IMR-90 (cell line): Measurements from ENCODE around the gene ZSCAN30. TPM values are rescaled to one million over a fixed set of nuclear protein-coding genes. Genes with fewer than 3 reads are reported as not detected.

ENCODE experiments used
- ATAC-seq: fragments of 200-7000 bp; cut with Tn5 transposase; 2 replicates; pipeline ENCODE4 v1.9.1; 2020; ENCODE audit warnings: low read depth, mild to moderate bottlenecking, moderate library complexity
- BruUV-seq: library from RNA; stranded (reverse); fragments of 400-500 nt; replicated peaks from 2 replicates; lab custom pipeline; 2021; lab: Mats Ljungman, UMichigan
- CTCF ChIA-PET: fragments of 300-600 bp; formaldehyde crosslinking; extraction: SDS; loops from one replicate; lab custom pipeline; 2021; ENCODE audit warnings: antibody characterized with exemption; lab: Yijun Ruan, JAX
- POLR2A ChIA-PET: fragments of 300-600 bp; sonication (Branson Sonifier 250); formaldehyde crosslinking; loops from one replicate; lab custom pipeline; 2022; ENCODE audit warnings: antibody characterized with exemption; ENCODE audit not compliant: unreplicated experiment; lab: Charles Lee
- DNase-seq: peaks from one replicate; pipeline ENCODE4 v3.0.0; 2013
- H2AFZ ChIP-seq: replicated peaks from 2 replicates; pipeline ENCODE3; 2013; ENCODE audit warnings: low read length, mild to moderate bottlenecking; ENCODE audit not compliant: poor library complexity
- H2AK5ac ChIP-seq: 2 replicates; pipeline ENCODE4 v1.6.1; 2013; ENCODE audit warnings: low read depth, low read length, inconsistent platforms
- H2AK9ac ChIP-seq: replicated peaks from 2 replicates; pipeline ENCODE3; 2013; ENCODE audit warnings: mild to moderate bottlenecking, low read depth, low read length, moderate library complexity; ENCODE audit not compliant: poor library complexity
- H2BK120ac ChIP-seq: 2 replicates; pipeline ENCODE4 v1.6.1; 2013; ENCODE audit warnings: low read depth, low read length, inconsistent platforms
- H2BK15ac ChIP-seq: 3 replicates; pipeline ENCODE4 v1.6.1; 2013; ENCODE audit warnings: low read depth, low read length, inconsistent platforms
- H2BK20ac ChIP-seq: 2 replicates; pipeline ENCODE4 v1.6.1; 2013; ENCODE audit warnings: low read depth, mild to moderate bottlenecking, inconsistent platforms, low read length, moderate library complexity
- H2BK5ac ChIP-seq: 2 replicates; pipeline ENCODE4 v1.6.1; 2013; ENCODE audit warnings: mild to moderate bottlenecking, low read depth, low read length, inconsistent platforms; ENCODE audit not compliant: poor library complexity, severe bottlenecking
- H3K14ac ChIP-seq: replicated peaks from 2 replicates; pipeline ENCODE4 v1.6.1; 2013; ENCODE audit warnings: low read depth, low read length, inconsistent platforms
- H3K18ac ChIP-seq: 2 replicates; pipeline ENCODE4 v1.6.1; 2013; ENCODE audit warnings: low read depth, low read length, control low read depth
- H3K23ac ChIP-seq: 2 replicates; pipeline ENCODE4 v1.6.1; 2013; ENCODE audit warnings: low read depth, low read length, inconsistent platforms
- H3K27ac ChIP-seq: 2 replicates; pipeline ENCODE4 v1.5.1; 2013; ENCODE audit warnings: mild to moderate bottlenecking, control low read depth, low read length; ENCODE audit not compliant: insufficient read depth
- H3K27me3 ChIP-seq: 2 replicates; pipeline ENCODE4 v1.6.1; 2013; ENCODE audit warnings: low read length; ENCODE audit not compliant: control insufficient read depth, insufficient read depth
- H3K36me3 ChIP-seq: 2 replicates; pipeline ENCODE4 v1.6.1; 2013; ENCODE audit warnings: low read length, mixed read lengths; ENCODE audit not compliant: control insufficient read depth, insufficient read depth
- H3K4ac ChIP-seq: 2 replicates; pipeline ENCODE4 v1.6.1; 2013; ENCODE audit warnings: low read depth, low read length, inconsistent platforms
- H3K4me1 ChIP-seq: 2 replicates; pipeline ENCODE4 v1.6.1; 2013; ENCODE audit warnings: low read length, mixed read lengths; ENCODE audit not compliant: control insufficient read depth, insufficient read depth
- H3K4me2 ChIP-seq: 2 replicates; pipeline ENCODE4 v1.6.1; 2013; ENCODE audit warnings: low read depth, mild to moderate bottlenecking, control low read depth, low read length, moderate library complexity
- H3K4me3 ChIP-seq: 2 replicates; pipeline ENCODE4 v1.5.1; 2013; ENCODE audit warnings: low read depth, mild to moderate bottlenecking, control low read depth, low read length, moderate library complexity; ENCODE audit not compliant: insufficient read depth
- H3K56ac ChIP-seq: 2 replicates; pipeline ENCODE4 v1.6.1; 2013; ENCODE audit warnings: low read length, inconsistent platforms; ENCODE audit not compliant: insufficient read depth; ENCODE audit errors: extremely low read depth
- H3K79me1 ChIP-seq, 2 experiments: 2 replicates each; pipeline ENCODE4 v1.6.1; 2013; ENCODE audit warnings: low read length in 2 of 2, inconsistent platforms in 1 of 2, low read depth in 1 of 2
- H3K9ac ChIP-seq: 2 replicates; pipeline ENCODE4 v1.6.1; 2013; ENCODE audit warnings: low read depth, low read length, control low read depth
- H3K9me1 ChIP-seq: 2 replicates; pipeline ENCODE4 v1.6.1; 2013; ENCODE audit warnings: low read length, inconsistent platforms; ENCODE audit not compliant: insufficient read depth
- H3K9me3 ChIP-seq: 2 replicates; pipeline ENCODE4 v1.6.1; 2013; ENCODE audit warnings: low read length; ENCODE audit not compliant: control insufficient read depth, insufficient read depth
- H4K20me1 ChIP-seq: 2 replicates; pipeline ENCODE4 v1.6.1; 2013; ENCODE audit warnings: low read length, inconsistent platforms; ENCODE audit not compliant: insufficient read depth
- H4K5ac ChIP-seq: 2 replicates; pipeline ENCODE4 v1.6.1; 2013; ENCODE audit warnings: mild to moderate bottlenecking, low read depth, low read length, control low read depth
- H4K8ac ChIP-seq, 2 experiments: 2 replicates each; pipeline ENCODE4 v1.6.1; 2013; ENCODE audit warnings: low read depth in 2 of 2, low read length in 2 of 2, control low read depth in 1 of 2, inconsistent platforms in 1 of 2
- H4K91ac ChIP-seq: 2 replicates; pipeline ENCODE4 v1.6.1; 2013; ENCODE audit warnings: low read depth, low read length, inconsistent platforms; ENCODE audit not compliant: insufficient read depth
- BHLHE40 ChIP-seq: fragments of 150-350 bp; IDR thresholded peaks from 2 replicates; pipeline ENCODE4 v1.6.1; 2016; ENCODE audit warnings: mild to moderate bottlenecking, low read depth, low read length
- CEBPB ChIP-seq: IDR thresholded peaks from 2 replicates; pipeline ENCODE4 v1.6.1; 2012; ENCODE audit warnings: low read depth, low read length, improper control_type of control experiment
- CHD1 ChIP-seq: IDR thresholded peaks from 2 replicates; pipeline ENCODE4 v1.6.1; 2012; ENCODE audit warnings: low read depth, low read length, improper control_type of control experiment
- FOS ChIP-seq: fragments of 150-350 bp; IDR thresholded peaks from 2 replicates; pipeline ENCODE4 v1.6.1; 2016; ENCODE audit warnings: low read depth, low read length
- MAFK ChIP-seq: IDR thresholded peaks from 2 replicates; pipeline ENCODE4 v1.6.1; 2012; ENCODE audit warnings: low read depth, low read length, improper control_type of control experiment
- MAZ ChIP-seq: IDR thresholded peaks from 2 replicates; pipeline ENCODE4 v1.6.1; 2012; ENCODE audit warnings: low read depth, mild to moderate bottlenecking, low read length, improper control_type of control experiment, moderate library complexity, borderline replicate concordance
- NFE2L2 ChIP-seq: fragments of 150-350 bp; IDR thresholded peaks from 2 replicates; pipeline ENCODE4 v1.6.1; 2016; ENCODE audit warnings: low read depth, mild to moderate bottlenecking, low read length
- POLR2A ChIP-seq: IDR thresholded peaks from 2 replicates; pipeline ENCODE4 v1.6.1; 2012; ENCODE audit warnings: mild to moderate bottlenecking, low read depth, low read length
- RAD21 ChIP-seq: IDR thresholded peaks from 2 replicates; pipeline ENCODE4 v1.6.1; 2012; ENCODE audit warnings: low read length, improper control_type of control experiment
- RCOR1 ChIP-seq: IDR thresholded peaks from 2 replicates; pipeline ENCODE4 v1.6.1; 2012; ENCODE audit warnings: mild to moderate bottlenecking, low read length, improper control_type of control experiment; ENCODE audit not compliant: insufficient replicate concordance
- RFX5 ChIP-seq: IDR thresholded peaks from 2 replicates; pipeline ENCODE4 v1.8.0; 2012; ENCODE audit warnings: low read depth, mild to moderate bottlenecking, low read length, moderate library complexity
- SMC3 ChIP-seq: fragments of 150-350 bp; IDR thresholded peaks from 2 replicates; pipeline ENCODE4 v1.6.1; 2016; ENCODE audit warnings: low read depth, mild to moderate bottlenecking, antibody characterized with exemption, low read length, moderate library complexity
- WGBS, 2 experiments: methylation state at CpG; one replicate each; pipeline versions ENCODE4 v1.1.5 to v1.1.7; 2013; ENCODE audit warnings: missing lambda C conversion rate in 2 of 2; ENCODE audit not compliant: insufficient read length in 1 of 2; ENCODE audit errors: extremely low coverage in 2 of 2; 5-methylcytosine and 5-hydroxymethylcytosine counted together
- dilution Hi-C: fragments of 300-500 bp; cut with HindIII; formaldehyde crosslinking; loops from one replicate; pipeline ENCODE4 v1.14.3; 2018; ENCODE audit warnings: low sequenced_read_pairs; ENCODE audit not compliant: unreplicated experiment
- in situ Hi-C: fragments of 300-500 bp; cut with MboI; formaldehyde crosslinking; loops from 3 replicates; pipeline ENCODE4 v1.14.3; 2019; ENCODE audit warnings: low sequenced_read_pairs, inconsistent platforms, mixed read lengths
- intact Hi-C: fragments of 100-400 bp; cut with micrococcal nuclease; formaldehyde crosslinking; loops from 2 replicates; pipeline ENCODE4 v1.10.0; 2022
- polyA plus RNA-seq, 3 experiments: library from polyadenylated mRNA; depleted of rRNA; stranded (reverse); fragments of >200 nt; gene quantifications; 2 replicates each; pipeline ENCODE4 v1.2.3, GENCODE V29; 2012; ENCODE audit warnings: low replicate concordance in 1 of 3
- total RNA-seq: library from RNA; depleted of rRNA; stranded (reverse); fragments of >200 nt; gene quantifications from 2 replicates; pipeline ENCODE4 v1.2.3, GENCODE V29; 2012
- TF ChIP-seq, protein P1 (sequence below): conservative IDR thresholded peaks from 2 replicates; pipeline ENCODE4 v1.5.1; 2012; ENCODE audit warnings: mild to moderate bottlenecking, low read depth, low read length, improper control_type of control experiment
- TF ChIP-seq, protein P2 (sequence below): fragments of 150-350 bp; IDR thresholded peaks from 2 replicates; pipeline ENCODE4 v1.6.1; 2017; ENCODE audit warnings: mild to moderate bottlenecking, antibody characterized with exemption, low read length, low read depth
- TF ChIP-seq, protein P3 (sequence below): fragments of 150-350 bp; IDR thresholded peaks from 2 replicates; pipeline ENCODE4 v1.6.1; 2016; ENCODE audit warnings: low read depth, mild to moderate bottlenecking, low read length, moderate library complexity, borderline replicate concordance

ZSCAN30 gene
- total and polyA plus RNA-seq, 2 of the 4 experiments (the other 2 are of a cell fraction), result 9.9 to 17.7 TPM

DNA sequence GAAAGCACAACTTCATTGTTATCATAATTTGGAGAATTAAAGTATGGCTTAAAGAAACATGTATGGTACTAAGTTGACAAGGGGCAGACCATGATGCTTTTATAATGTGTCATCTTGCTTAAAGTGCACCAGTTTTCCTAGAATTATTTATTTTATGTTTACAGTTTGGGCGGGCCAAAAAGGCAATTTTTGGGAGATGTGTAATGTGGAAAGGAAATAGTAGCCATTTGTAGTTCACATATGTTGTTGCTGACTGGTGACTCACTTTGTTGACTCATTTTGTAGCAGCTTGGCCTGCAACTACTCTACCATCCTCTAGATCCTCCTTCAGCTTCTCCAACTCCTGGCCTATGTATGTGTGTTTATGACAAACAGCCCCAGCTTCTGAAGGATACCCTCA, 7.7 kb downstream of the ZSCAN30 start:
- peak overlapping the region; percentile 52 for H3K27ac ChIP-seq
- H3K4ac ChIP-seq, result peak overlapping the region; percentile 84
- H3K9ac ChIP-seq, result no peak overlapping the region
- peak overlapping the region; percentile 64; the same call in 1 of the 3 replicates for H2BK15ac ChIP-seq
- ChIA-PET POLR2A (no interaction called here), CTCF (interaction anchor here (0.6 to 1.5 kb wide), 2 partner anchors 16 to 276 kb away, joined by 3 to 5 read pairs; no protein-coding TSS in a partner anchor)
- peaks cover 25% of the 10 kb centered on the region for H3K9me3 ChIP-seq
- H3K14ac ChIP-seq, result peak overlapping the region; percentile 51; the same call in 1 of the 2 replicates
- peak overlapping the region; percentile 91 for H2BK5ac ChIP-seq
- H3K18ac ChIP-seq, result peak overlapping the region; percentile 97; the same call in 1 of the 2 replicates
- H2AFZ ChIP-seq, result no peak overlapping the region
- intact Hi-C loops, result no loop called here
- H2AK5ac ChIP-seq, result 0 out of 2 replicates have a peak overlapping the region, but pooled peaks have one; percentile 82
- 0 out of 2 replicates have a peak, but pooled peaks cover 2% of the 10 kb centered on the region for H3K9me1 ChIP-seq
- H3K36me3 ChIP-seq, result peaks cover 20% of the 10 kb centered on the region
- H2AK9ac ChIP-seq, result no peak overlapping the region
- H2BK120ac ChIP-seq, result peak overlapping the region; percentile 83
- H3K56ac ChIP-seq, result no peak overlapping the region; the same call in 1 of the 2 replicates
- H4K8ac ChIP-seq, result peak overlapping the region in 1 of 2 experiments; percentile 83; a peak in 3 of 4 replicates
- dilution Hi-C loops, result no loop called here
- no peaks in the 10 kb centered on the region; the same call in 1 of the 2 replicates for H4K20me1 ChIP-seq
- DNase-seq (peak; percentile 95), ATAC-seq (peak; percentile 96)
- peak overlapping the region; percentile 65; the same call in 1 of the 2 replicates for H4K5ac ChIP-seq
- no TSS peak for BruUV-seq
- in situ Hi-C loops, result no loop called here
- WGBS, 2 experiments, result no CpG with 5 or more reads among the region's 1 CpG
- H3K27me3 ChIP-seq, result no peaks in the 10 kb centered on the region
- H3K4me3 ChIP-seq, result no peak overlapping the region
- H2BK20ac ChIP-seq, result peak overlapping the region; percentile 88
- H3K4me1 ChIP-seq, result peaks cover 5% of the 10 kb centered on the region
- H4K91ac ChIP-seq, result peak overlapping the region; percentile 62
- peak overlapping the region; percentile 44; the same call in 1 of the 2 replicates for H3K4me2 ChIP-seq
- H3K79me1 ChIP-seq, result peaks cover 23 to 34% of the 10 kb centered on the region in 2 experiments
- H3K23ac ChIP-seq, result peak overlapping the region; percentile 61; the same call in 1 of the 2 replicates
- peak; percentile 53; the same call in 1 of the 2 replicates for TF ChIP-seq CEBPB
- peak; percentile 89 for TF ChIP-seq FOS
- no peak for TF ChIP-seq SMC3
- TF ChIP-seq RAD21, result no peak
- no peak for TF ChIP-seq POLR2A
- no peak for TF ChIP-seq NFE2L2
- no peak for TF ChIP-seq RCOR1
- TF ChIP-seq, protein P1, sequence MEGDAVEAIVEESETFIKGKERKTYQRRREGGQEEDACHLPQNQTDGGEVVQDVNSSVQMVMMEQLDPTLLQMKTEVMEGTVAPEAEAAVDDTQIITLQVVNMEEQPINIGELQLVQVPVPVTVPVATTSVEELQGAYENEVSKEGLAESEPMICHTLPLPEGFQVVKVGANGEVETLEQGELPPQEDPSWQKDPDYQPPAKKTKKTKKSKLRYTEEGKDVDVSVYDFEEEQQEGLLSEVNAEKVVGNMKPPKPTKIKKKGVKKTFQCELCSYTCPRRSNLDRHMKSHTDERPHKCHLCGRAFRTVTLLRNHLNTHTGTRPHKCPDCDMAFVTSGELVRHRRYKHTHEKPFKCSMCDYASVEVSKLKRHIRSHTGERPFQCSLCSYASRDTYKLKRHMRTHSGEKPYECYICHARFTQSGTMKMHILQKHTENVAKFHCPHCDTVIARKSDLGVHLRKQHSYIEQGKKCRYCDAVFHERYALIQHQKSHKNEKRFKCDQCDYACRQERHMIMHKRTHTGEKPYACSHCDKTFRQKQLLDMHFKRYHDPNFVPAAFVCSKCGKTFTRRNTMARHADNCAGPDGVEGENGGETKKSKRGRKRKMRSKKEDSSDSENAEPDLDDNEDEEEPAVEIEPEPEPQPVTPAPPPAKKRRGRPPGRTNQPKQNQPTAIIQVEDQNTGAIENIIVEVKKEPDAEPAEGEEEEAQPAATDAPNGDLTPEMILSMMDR, result no peak
- TF ChIP-seq RFX5, result no peak
- no peak; the same call in 1 of the 2 replicates for TF ChIP-seq MAZ
- no peak; the same call in 1 of the 2 replicates for TF ChIP-seq MAFK
- TF ChIP-seq, protein P2, sequence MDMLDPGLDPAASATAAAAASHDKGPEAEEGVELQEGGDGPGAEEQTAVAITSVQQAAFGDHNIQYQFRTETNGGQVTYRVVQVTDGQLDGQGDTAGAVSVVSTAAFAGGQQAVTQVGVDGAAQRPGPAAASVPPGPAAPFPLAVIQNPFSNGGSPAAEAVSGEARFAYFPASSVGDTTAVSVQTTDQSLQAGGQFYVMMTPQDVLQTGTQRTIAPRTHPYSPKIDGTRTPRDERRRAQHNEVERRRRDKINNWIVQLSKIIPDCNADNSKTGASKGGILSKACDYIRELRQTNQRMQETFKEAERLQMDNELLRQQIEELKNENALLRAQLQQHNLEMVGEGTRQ, result no peak
- TF ChIP-seq, protein P3, sequence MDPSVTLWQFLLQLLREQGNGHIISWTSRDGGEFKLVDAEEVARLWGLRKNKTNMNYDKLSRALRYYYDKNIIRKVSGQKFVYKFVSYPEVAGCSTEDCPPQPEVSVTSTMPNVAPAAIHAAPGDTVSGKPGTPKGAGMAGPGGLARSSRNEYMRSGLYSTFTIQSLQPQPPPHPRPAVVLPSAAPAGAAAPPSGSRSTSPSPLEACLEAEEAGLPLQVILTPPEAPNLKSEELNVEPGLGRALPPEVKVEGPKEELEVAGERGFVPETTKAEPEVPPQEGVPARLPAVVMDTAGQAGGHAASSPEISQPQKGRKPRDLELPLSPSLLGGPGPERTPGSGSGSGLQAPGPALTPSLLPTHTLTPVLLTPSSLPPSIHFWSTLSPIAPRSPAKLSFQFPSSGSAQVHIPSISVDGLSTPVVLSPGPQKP, result no peak
- TF ChIP-seq CHD1, result no peak
- TF ChIP-seq BHLHE40, result peak; percentile 23; the same call in 1 of the 2 replicates
